Neural progenitor cell (in vitro differentiated cells): Measurements from ENCODE around the gene BNIP3. TPM values are rescaled to one million over a fixed set of nuclear protein-coding genes. Genes with fewer than 3 reads are reported as not detected.

Experiments
- DNase-seq: peaks from one replicate; pipeline ENCODE4 v3.0.0-alpha.2; 2016; ENCODE audit warnings: low spot score
- H2AFZ ChIP-seq: fragments of 200-600 bp; sonication (generic); replicated peaks from 2 replicates; pipeline ENCODE4 v1.6.1; 2016; ENCODE audit warnings: antibody characterized with exemption
- H3F3A ChIP-seq: fragments of 200-600 bp; sonication (generic); 2 replicates; pipeline ENCODE4 v1.6.1; 2016; ENCODE audit warnings: antibody characterized with exemption, low read depth
- H3K27ac ChIP-seq: fragments of 200-600 bp; sonication (generic); 2 replicates; pipeline ENCODE4 v1.5.1; 2016; ENCODE audit warnings: mild to moderate bottlenecking
- H3K27me3 ChIP-seq: fragments of 200-600 bp; sonication (generic); 2 replicates; pipeline ENCODE4 v1.6.1; 2016; ENCODE audit warnings: mild to moderate bottlenecking, moderate library complexity
- H3K36me3 ChIP-seq: fragments of 200-600 bp; sonication (generic); 2 replicates; pipeline ENCODE4 v1.5.1; 2016
- H3K4me1 ChIP-seq: fragments of 200-600 bp; sonication (generic); 2 replicates; pipeline ENCODE4 v1.6.1; 2016; ENCODE audit warnings: mixed run types
- H3K4me2 ChIP-seq: fragments of 200-600 bp; sonication (generic); 2 replicates; pipeline ENCODE4 v1.6.1; 2016
- H3K4me3 ChIP-seq: fragments of 200-600 bp; sonication (generic); 2 replicates; pipeline ENCODE4 v1.5.1; 2016
- H3K79me2 ChIP-seq: fragments of 200-600 bp; sonication (generic); 2 replicates; pipeline ENCODE4 v1.6.1; 2016; ENCODE audit warnings: low read depth
- H3K9ac ChIP-seq: fragments of 200-600 bp; sonication (generic); 2 replicates; pipeline ENCODE4 v1.6.1; 2016
- H3K9me3 ChIP-seq: fragments of 200-600 bp; sonication (generic); 2 replicates; pipeline ENCODE4 v1.5.1; 2016; ENCODE audit warnings: low read depth
- H4K20me1 ChIP-seq: fragments of 200-600 bp; sonication (generic); 2 replicates; pipeline ENCODE4 v1.6.1; 2016; ENCODE audit warnings: low read depth
- H3K27ac Mint-ChIP-seq: 3 replicates; pipeline ENCODE4 v1.8.0; 2021; ENCODE audit warnings: mixed read lengths
- H3K27me3 Mint-ChIP-seq: 2 replicates; pipeline ENCODE4 v1.8.0; 2022; ENCODE audit warnings: low read depth, mild to moderate bottlenecking, inconsistent platforms, moderate library complexity, mixed read lengths; ENCODE audit not compliant: insufficient read depth
- H3K36me3 Mint-ChIP-seq: 3 replicates; pipeline ENCODE4 v1.8.0; 2021; ENCODE audit warnings: mixed read lengths
- H3K4me1 Mint-ChIP-seq: 3 replicates; pipeline ENCODE4 v1.8.0; 2021; ENCODE audit warnings: mixed read lengths
- H3K4me3 Mint-ChIP-seq: 3 replicates; pipeline ENCODE4 v1.8.0; 2021; ENCODE audit warnings: mild to moderate bottlenecking, moderate library complexity, mixed read lengths
- H3K9me3 Mint-ChIP-seq: 3 replicates; pipeline ENCODE4 v1.8.0; 2020; ENCODE audit warnings: mixed read lengths
- EZH2 ChIP-seq: fragments of 200-600 bp; sonication (generic); IDR thresholded peaks from 2 replicates; pipeline ENCODE4 v1.6.1; 2017; ENCODE audit warnings: antibody characterized with exemption, mild to moderate bottlenecking, moderate library complexity
- EZH2phosphoT487 ChIP-seq: fragments of 200-600 bp; sonication (generic); IDR thresholded peaks from 2 replicates; pipeline ENCODE4 v1.6.1; 2017; ENCODE audit warnings: antibody characterized with exemption
- total RNA-seq: library from RNA; depleted of rRNA; stranded (reverse); fragments of >200 nt; gene quantifications from 2 replicates; pipeline ENCODE4 v1.2.3, GENCODE V29; 2015; ENCODE audit warnings: low replicate concordance
- TF ChIP-seq, protein P1 (sequence below): fragments of 200-600 bp; sonication (generic); IDR thresholded peaks from 2 replicates; pipeline ENCODE4 v1.5.1; 2017; ENCODE audit warnings: antibody characterized with exemption, mild to moderate bottlenecking

BNIP3 gene
- total RNA-seq, 1 donor from 2014 or later = 256 TPM

DNA sequence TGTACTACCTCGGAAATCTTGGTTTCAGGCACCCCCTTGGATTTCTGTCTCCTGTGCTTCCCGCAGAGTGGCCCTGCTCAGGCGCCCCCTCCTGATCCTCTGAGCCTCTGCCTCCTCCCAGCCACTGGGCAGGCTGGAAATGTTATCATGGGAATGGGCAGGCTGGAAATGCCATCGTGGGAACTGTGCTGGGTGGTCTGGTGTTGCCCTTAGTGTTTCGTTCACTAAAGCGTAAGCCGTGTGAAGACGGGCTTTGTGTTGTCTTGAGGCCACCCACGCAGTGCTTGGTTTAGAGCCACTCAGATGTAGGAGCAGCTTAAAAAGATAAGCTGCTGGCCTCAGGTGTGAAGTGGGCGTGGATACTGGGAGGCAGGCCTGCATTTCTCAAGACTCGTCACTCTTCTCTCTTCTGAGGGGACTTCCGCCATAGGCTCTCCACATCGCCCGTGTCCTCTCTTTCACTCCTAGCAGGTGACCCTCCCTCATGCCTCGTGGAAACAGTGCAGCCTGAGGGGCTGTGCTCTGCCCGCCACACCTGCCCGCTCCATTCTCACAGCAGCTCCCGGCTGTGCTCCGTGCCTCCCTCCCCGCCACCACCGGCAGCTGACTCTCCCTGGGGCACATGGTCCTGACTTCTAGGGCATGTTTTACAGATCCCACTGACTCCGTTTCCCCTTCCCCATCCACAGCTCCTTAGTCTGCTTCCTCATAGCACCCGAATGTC lies 52.4 kb downstream of the BNIP3 start:
- DNase-seq = peak; percentile 74
- peaks cover 54% of the 10 kb centered on the region for H4K20me1 ChIP-seq

GRCh38 chr10:131928248-131929095 lies 53.3 kb downstream of the BNIP3 start:
- DNase-seq = no peak
- Histone ChIP-seq H3K27me3 (no peaks in the 10 kb centered on the region), H3K4me3 (no peak overlapping the region), H3K27ac (no peak overlapping the region), H3K4me2 (no peak overlapping the region), H3K4me1 (peaks cover 11% of the 10 kb centered on the region), H3K9me3 (no peaks in the 10 kb centered on the region), H3K36me3 (no peaks in the 10 kb centered on the region), H3K9ac (no peak overlapping the region), H4K20me1 (peaks cover 54% of the 10 kb centered on the region), H3F3A (no peaks in the 10 kb centered on the region), H3K79me2 (peaks cover 99% of the 10 kb centered on the region), H2AFZ (no peak overlapping the region)
- H3K4me3 Mint-ChIP-seq = no peak overlapping the region
- peaks cover 37% of the 10 kb centered on the region for H3K36me3 Mint-ChIP-seq
- H3K4me1 Mint-ChIP-seq = peaks cover 30% of the 10 kb centered on the region
- peak overlapping the region; percentile 78 for H3K27ac Mint-ChIP-seq
- H3K27me3 Mint-ChIP-seq = peaks cover 4% of the 10 kb centered on the region
- H3K9me3 Mint-ChIP-seq = peaks cover 17% of the 10 kb centered on the region
- TF ChIP-seq EZH2phosphoT487 = no peak
- TF ChIP-seq, protein P1, sequence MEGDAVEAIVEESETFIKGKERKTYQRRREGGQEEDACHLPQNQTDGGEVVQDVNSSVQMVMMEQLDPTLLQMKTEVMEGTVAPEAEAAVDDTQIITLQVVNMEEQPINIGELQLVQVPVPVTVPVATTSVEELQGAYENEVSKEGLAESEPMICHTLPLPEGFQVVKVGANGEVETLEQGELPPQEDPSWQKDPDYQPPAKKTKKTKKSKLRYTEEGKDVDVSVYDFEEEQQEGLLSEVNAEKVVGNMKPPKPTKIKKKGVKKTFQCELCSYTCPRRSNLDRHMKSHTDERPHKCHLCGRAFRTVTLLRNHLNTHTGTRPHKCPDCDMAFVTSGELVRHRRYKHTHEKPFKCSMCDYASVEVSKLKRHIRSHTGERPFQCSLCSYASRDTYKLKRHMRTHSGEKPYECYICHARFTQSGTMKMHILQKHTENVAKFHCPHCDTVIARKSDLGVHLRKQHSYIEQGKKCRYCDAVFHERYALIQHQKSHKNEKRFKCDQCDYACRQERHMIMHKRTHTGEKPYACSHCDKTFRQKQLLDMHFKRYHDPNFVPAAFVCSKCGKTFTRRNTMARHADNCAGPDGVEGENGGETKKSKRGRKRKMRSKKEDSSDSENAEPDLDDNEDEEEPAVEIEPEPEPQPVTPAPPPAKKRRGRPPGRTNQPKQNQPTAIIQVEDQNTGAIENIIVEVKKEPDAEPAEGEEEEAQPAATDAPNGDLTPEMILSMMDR = no peak
- no peak for TF ChIP-seq EZH2

More for the DNA sequence above, 52.4 kb downstream of the BNIP3 start:
- Mint-ChIP-seq H3K4me1 (peaks cover 33% of the 10 kb centered on the region), H3K36me3 (peaks cover 38% of the 10 kb centered on the region), H3K9me3 (peaks cover 17% of the 10 kb centered on the region), H3K27me3 (peaks cover 4% of the 10 kb centered on the region), H3K4me3 (no peak overlapping the region), H3K27ac (peak overlapping the region; percentile 74)
- H3K9me3 ChIP-seq = no peaks in the 10 kb centered on the region
- H2AFZ ChIP-seq = no peak overlapping the region
- H3K9ac ChIP-seq = no peak overlapping the region
- H3K27ac ChIP-seq = no peak overlapping the region
- no peaks in the 10 kb centered on the region for H3K36me3 ChIP-seq
- TF ChIP-seq EZH2phosphoT487 = no peak
- TF ChIP-seq, protein P1 = no peak
- TF ChIP-seq EZH2 = no peak
- no peak overlapping the region for H3K4me2 ChIP-seq
- peaks cover 98% of the 10 kb centered on the region for H3K79me2 ChIP-seq
- H3K4me1 ChIP-seq = peaks cover 11% of the 10 kb centered on the region
- no peaks in the 10 kb centered on the region for H3F3A ChIP-seq
- no peaks in the 10 kb centered on the region for H3K27me3 ChIP-seq
- H3K4me3 ChIP-seq = no peak overlapping the region

DNA sequence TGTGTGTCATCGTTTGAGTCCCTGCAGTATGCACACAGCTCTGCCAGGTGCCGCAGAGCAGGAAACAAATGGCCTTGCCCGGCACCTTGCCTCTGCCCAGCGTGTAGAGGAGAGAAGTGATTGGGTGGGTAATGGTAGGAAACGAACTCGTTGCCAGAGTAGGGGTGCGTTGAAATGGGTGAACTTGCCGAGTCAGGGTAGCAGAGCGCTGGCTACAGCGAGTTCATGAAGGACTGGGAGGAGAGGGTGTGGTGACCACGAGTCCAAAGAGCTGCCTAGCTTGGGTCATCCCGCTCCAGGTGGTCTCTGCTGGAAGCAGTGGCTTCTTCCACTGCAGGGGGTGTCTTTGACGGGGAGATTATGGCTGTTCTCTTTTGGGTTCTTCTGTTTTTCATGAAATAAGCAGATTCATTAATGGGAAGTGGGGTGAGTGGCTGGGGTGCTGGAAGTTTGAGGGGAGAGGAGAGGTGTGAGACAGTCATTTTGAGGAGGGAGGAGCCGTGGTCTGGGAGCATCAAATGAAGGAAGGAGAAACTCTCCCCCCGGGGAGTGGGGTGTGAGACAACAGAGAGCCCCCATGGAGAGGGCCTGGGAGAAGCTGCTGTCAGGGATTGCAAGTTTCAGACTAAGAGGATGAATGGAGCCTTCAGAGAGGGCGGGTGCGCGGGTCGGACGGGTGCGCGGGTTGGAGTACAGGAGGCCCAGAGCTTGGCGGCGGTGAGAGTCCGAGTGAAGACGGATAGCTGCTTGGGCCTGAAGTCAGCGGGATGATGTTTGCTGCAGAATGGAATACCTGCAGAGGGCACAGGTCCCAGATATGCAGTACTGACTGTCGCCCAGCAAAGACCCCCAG lies 54.8 kb downstream of the BNIP3 start:
- no peak for DNase-seq
- Mint-ChIP-seq H3K27ac (no peak overlapping the region), H3K4me3 (no peak overlapping the region), H3K9me3 (peaks cover 20% of the 10 kb centered on the region), H3K27me3 (peaks cover 4% of the 10 kb centered on the region), H3K4me1 (peaks cover 23% of the 10 kb centered on the region), H3K36me3 (peaks cover 42% of the 10 kb centered on the region)
- H3K4me1 ChIP-seq = peaks cover 11% of the 10 kb centered on the region
- peaks cover 100% of the 10 kb centered on the region for H3K79me2 ChIP-seq
- H3K27me3 ChIP-seq = no peaks in the 10 kb centered on the region
- H2AFZ ChIP-seq = no peak overlapping the region
- TF ChIP-seq, protein P1 = no peak
- TF ChIP-seq EZH2phosphoT487 (no peak), EZH2 (no peak)
- H3K4me2 ChIP-seq = no peak overlapping the region
- H3K9ac ChIP-seq = no peak overlapping the region
- H3F3A ChIP-seq = no peaks in the 10 kb centered on the region
- H3K4me3 ChIP-seq = no peak overlapping the region
- H3K27ac ChIP-seq = no peak overlapping the region
- no peaks in the 10 kb centered on the region for H3K36me3 ChIP-seq
- no peaks in the 10 kb centered on the region for H3K9me3 ChIP-seq
- peaks cover 61% of the 10 kb centered on the region for H4K20me1 ChIP-seq
